GM18870 (cell line): ENCODE results near the gene CEP76.

ENCODE experiments used
- ATAC-seq: cut with Tn5 transposase; IDR thresholded peaks from one replicate; pipeline ENCODE4 v1.9.1; 2021; ENCODE audit warnings: moderate library complexity; ENCODE audit not compliant: unreplicated experiment

The CEP76 gene

GRCh38 chr18:12703664-12704063 is 1.1 kb upstream of the CEP76 start:
- ATAC-seq: no peak

- no peak for ATAC-seq
These were observed 609 bp upstream of the CEP76 start for GRCh38 chr18:12703096-12703567.

- no peak for ATAC-seq
These were observed 1.4 kb downstream of the CEP76 start for GRCh38 chr18:12701161-12701560.

- ATAC-seq: no peak
These were observed 2.8 kb downstream of the CEP76 start for GRCh38 chr18:12699747-12700146.

GRCh38 chr18:12694032-12694431 is 8.5 kb downstream of the CEP76 start:
- no peak for ATAC-seq

- no peak for ATAC-seq
These were observed 10.3 kb downstream of the CEP76 start for GRCh38 chr18:12692206-12692605.

GRCh38 chr18:12689256-12689850 is 13.2 kb downstream of the CEP76 start:
- ATAC-seq: no peak

GRCh38 chr18:12686100-12686499 is 16.4 kb downstream of the CEP76 start:
- no peak for ATAC-seq

GRCh38 chr18:12679183-12679786 is 23.2 kb downstream of the CEP76 start:
- no peak for ATAC-seq

- no peak for ATAC-seq
These were observed 34.5 kb downstream of the CEP76 start for GRCh38 chr18:12668041-12668440.

GRCh38 chr18:12659904-12660605 is 42.5 kb downstream of the CEP76 start:
- no peak for ATAC-seq

GRCh38 chr18:12658426-12659138 is 43.9 kb downstream of the CEP76 start:
- ATAC-seq: no peak

- no peak for ATAC-seq
These were observed 44.7 kb downstream of the CEP76 start, which contains the start of gene SPIRE1 for GRCh38 chr18:12657684-12658425. Gene SPIRE1 (minus strand): TSS chr18:12658107. CDS start chr18:12657866, 241 bp downstream.

GRCh38 chr18:12656938-12657683 is 45.4 kb downstream of the CEP76 start:
- ATAC-seq: no peak

- no peak for ATAC-seq
These were observed 46.0 kb downstream of the CEP76 start for GRCh38 chr18:12656605-12656937.

GRCh38 chr18:12654971-12655370 is 47.6 kb downstream of the CEP76 start:
- ATAC-seq: no peak

GRCh38 chr18:12652861-12653401 is 49.6 kb downstream of the CEP76 start:
- no peak for ATAC-seq

- ATAC-seq: no peak
These were observed 50.9 kb downstream of the CEP76 start for GRCh38 chr18:12651651-12652050.

- ATAC-seq: no peak
These were observed 54.8 kb downstream of the CEP76 start for GRCh38 chr18:12647773-12648172.

GRCh38 chr18:12645751-12646203 is 56.7 kb downstream of the CEP76 start:
- no peak for ATAC-seq
